PC-9 (cell line): ENCODE measurements around the gene SELENOT. TPM values are rescaled to one million over a fixed set of nuclear protein-coding genes. Genes with fewer than 3 reads are reported as not detected.

Source experiments
- BruUV-seq: library from RNA; stranded (reverse); fragments of 400-500 nt; replicated peaks from 2 replicates; lab custom pipeline; 2021; lab: Mats Ljungman, UMichigan
- CTCF ChIA-PET: fragments of 300-600 bp; sonication (Branson Sonifier 250); formaldehyde crosslinking; loops from one replicate; lab custom pipeline; 2022; ENCODE audit warnings: antibody characterized with exemption; lab: Charles Lee
- POLR2A ChIA-PET: fragments of 300-600 bp; sonication (Branson Sonifier 250); formaldehyde crosslinking; loops from one replicate; lab custom pipeline; 2022; ENCODE audit warnings: antibody characterized with exemption; ENCODE audit not compliant: unreplicated experiment; lab: Charles Lee
- DNase-seq, 2 experiments: peaks; one replicate each; pipeline versions ENCODE4 v3.0.0 to v3.0.0-alpha.2; 2015 to 2022; ENCODE audit warnings: mixed read lengths in 1 of 2
- H2AFZ ChIP-seq: fragments of 200-600 bp; sonication (generic); 2 replicates; pipeline ENCODE4 v1.8.1; 2017; ENCODE audit warnings: antibody characterized with exemption
- H3F3A ChIP-seq: fragments of 200-600 bp; sonication (generic); 2 replicates; pipeline ENCODE4 v1.8.1; 2017; ENCODE audit warnings: antibody characterized with exemption, mild to moderate bottlenecking, low read depth; ENCODE audit not compliant: insufficient read depth
- H3K27ac ChIP-seq: fragments of 200-600 bp; sonication (generic); 2 replicates; pipeline ENCODE4 v1.6.1; 2016; ENCODE audit warnings: mixed run types
- H3K27me3 ChIP-seq: fragments of 200-600 bp; sonication (generic); 2 replicates; pipeline ENCODE4 v1.6.1; 2016; ENCODE audit warnings: low read depth, mixed run types; ENCODE audit not compliant: insufficient read depth
- H3K36me3 ChIP-seq: fragments of 200-600 bp; sonication (generic); 2 replicates; pipeline ENCODE4 v1.6.1; 2016; ENCODE audit warnings: low read depth, mixed run types
- H3K4me1 ChIP-seq: fragments of 200-600 bp; sonication (generic); replicated peaks from 2 replicates; pipeline ENCODE4 v1.6.1; 2016; ENCODE audit warnings: mixed run types; ENCODE audit not compliant: insufficient read depth
- H3K4me2 ChIP-seq: fragments of 200-600 bp; sonication (generic); 2 replicates; pipeline ENCODE4 v1.6.1; 2017; ENCODE audit warnings: mixed run types
- H3K4me3 ChIP-seq: fragments of 200-600 bp; sonication (generic); 2 replicates; pipeline ENCODE4 v1.6.1; 2016; ENCODE audit warnings: mixed run types
- H3K79me2 ChIP-seq: fragments of 200-600 bp; sonication (generic); 2 replicates; pipeline ENCODE4 v1.6.1; 2017; ENCODE audit warnings: low read depth, mixed run types
- H3K9me2 ChIP-seq: fragments of 200-600 bp; sonication (generic); 2 replicates; pipeline ENCODE4 v1.8.1; 2017; ENCODE audit warnings: mild to moderate bottlenecking; ENCODE audit not compliant: insufficient read depth
- H3K9me3 ChIP-seq: fragments of 200-600 bp; sonication (generic); 2 replicates; pipeline ENCODE4 v1.8.1; 2016; ENCODE audit warnings: low read depth; ENCODE audit not compliant: insufficient read depth
- H4K20me1 ChIP-seq: fragments of 200-600 bp; sonication (generic); 2 replicates; pipeline ENCODE4 v1.8.1; 2017; ENCODE audit not compliant: insufficient read depth
- CTCF ChIP-seq: fragments of 200-600 bp; sonication (generic); conservative IDR thresholded peaks from 2 replicates; pipeline ENCODE4 v1.6.1; 2017; ENCODE audit warnings: mixed run types, antibody characterized with exemption, mild to moderate bottlenecking, moderate library complexity
- EZH2 ChIP-seq: fragments of 200-600 bp; sonication (generic); IDR thresholded peaks from 2 replicates; pipeline ENCODE4 v1.8.0; 2017; ENCODE audit warnings: antibody characterized with exemption, low read depth
- intact Hi-C: fragments of 100-400 bp; cut with micrococcal nuclease; formaldehyde crosslinking; loops from one replicate; pipeline ENCODE4 v1.10.0; 2022; ENCODE audit not compliant: unreplicated experiment
- total RNA-seq: library from RNA; stranded (reverse); gene quantifications from 2 replicates; pipeline ENCODE4 v1.2.3, GENCODE V29; 2021

The SELENOT gene
- total RNA-seq, 1 experiment from 2014 or later = 84.1 TPM

- peaks cover 25% of the 10 kb centered on the region; the same call in 1 of the 2 replicates for H3F3A ChIP-seq
- no TSS peak for BruUV-seq
- H3K4me2 ChIP-seq = no peak overlapping the region
- no peak for DNase-seq
- ChIA-PET POLR2A (interaction anchor here (0.6 kb wide), 1 partner anchor 35 kb away, joined by 10 read pairs; no protein-coding TSS in a partner anchor), CTCF (no interaction called here)
- peaks cover 9% of the 10 kb centered on the region for H3K79me2 ChIP-seq
- H3K9me3 ChIP-seq = no peaks in the 10 kb centered on the region
- no peaks in the 10 kb centered on the region for H3K4me1 ChIP-seq
- peaks cover 28% of the 10 kb centered on the region for H3K36me3 ChIP-seq
- no peak overlapping the region for H2AFZ ChIP-seq
- intact Hi-C loops = no loop called here
- no peak for TF ChIP-seq EZH2
- no peak; the same call in 1 of the 2 replicates for TF ChIP-seq CTCF
- H3K9me2 ChIP-seq = no peaks in the 10 kb centered on the region
- H3K27me3 ChIP-seq = no peaks in the 10 kb centered on the region
- H3K4me3 ChIP-seq = no peak overlapping the region
- H3K27ac ChIP-seq = no peak overlapping the region
- peaks cover 8% of the 10 kb centered on the region for H4K20me1 ChIP-seq
These were observed 25.3 kb upstream of the SELENOT start for GRCh38 chr3:150577855-150578254.

GRCh38 chr3:150581174-150581573 is 21.9 kb upstream of the SELENOT start:
- Histone ChIP-seq H2AFZ (no peak overlapping the region), H3K27ac (no peak overlapping the region), H3K36me3 (peaks cover 33% of the 10 kb centered on the region), H3K4me3 (no peak overlapping the region), H3K4me2 (no peak overlapping the region), H3F3A (peaks cover 19% of the 10 kb centered on the region; the same call in 1 of the 2 replicates), H3K9me2 (no peaks in the 10 kb centered on the region), H4K20me1 (peaks cover 10% of the 10 kb centered on the region; the same call in 1 of the 2 replicates), H3K9me3 (no peaks in the 10 kb centered on the region), H3K4me1 (no peaks in the 10 kb centered on the region), H3K27me3 (no peaks in the 10 kb centered on the region), H3K79me2 (peaks cover 9% of the 10 kb centered on the region)
- ChIA-PET POLR2A (no interaction called here), CTCF (no interaction called here)
- no peak for DNase-seq
- TF ChIP-seq CTCF (no peak), EZH2 (no peak)
- intact Hi-C loops = no loop called here
- no TSS peak for BruUV-seq

GRCh38 chr3:150582620-150583019 is 20.5 kb upstream of the SELENOT start:
- H3K36me3 ChIP-seq = peaks cover 28% of the 10 kb centered on the region
- CTCF ChIA-PET = no interaction called here

More at GRCh38 chr3:150582620-150583019, 20.5 kb upstream of the SELENOT start:
- no peaks in the 10 kb centered on the region for H3K27me3 ChIP-seq
- no peak for DNase-seq
- peaks cover 17% of the 10 kb centered on the region for H3K79me2 ChIP-seq
- H3K9me3 ChIP-seq = no peaks in the 10 kb centered on the region
- peaks cover 14% of the 10 kb centered on the region for H4K20me1 ChIP-seq
- TF ChIP-seq EZH2 (no peak), CTCF (no peak)
- BruUV-seq = no TSS peak
- H3K4me2 ChIP-seq = no peak overlapping the region
- H3F3A ChIP-seq = peaks cover 16% of the 10 kb centered on the region; the same call in 1 of the 2 replicates
- no peaks in the 10 kb centered on the region for H3K4me1 ChIP-seq
- intact Hi-C loops = no loop called here
- H3K4me3 ChIP-seq = no peak overlapping the region
- no peaks in the 10 kb centered on the region for H3K9me2 ChIP-seq
- H2AFZ ChIP-seq = no peak overlapping the region
- H3K27ac ChIP-seq = no peak overlapping the region
- POLR2A ChIA-PET = no interaction called here
